Ramos (cell line): Measurements from ENCODE around the gene AMDHD2.
"Not testable (repeated sequence)": the region's sequence is repeated elsewhere in the genome, so short reads cannot be mapped to it uniquely, and the experiment has no call there.

Source experiments
- in situ Hi-C: fragments of 300-500 bp; cut with MboI; formaldehyde crosslinking; loops from one replicate; pipeline ENCODE4 v1.14.3; 2022; ENCODE audit warnings: low sequenced_read_pairs; ENCODE audit not compliant: unreplicated experiment

The AMDHD2 gene

DNA sequence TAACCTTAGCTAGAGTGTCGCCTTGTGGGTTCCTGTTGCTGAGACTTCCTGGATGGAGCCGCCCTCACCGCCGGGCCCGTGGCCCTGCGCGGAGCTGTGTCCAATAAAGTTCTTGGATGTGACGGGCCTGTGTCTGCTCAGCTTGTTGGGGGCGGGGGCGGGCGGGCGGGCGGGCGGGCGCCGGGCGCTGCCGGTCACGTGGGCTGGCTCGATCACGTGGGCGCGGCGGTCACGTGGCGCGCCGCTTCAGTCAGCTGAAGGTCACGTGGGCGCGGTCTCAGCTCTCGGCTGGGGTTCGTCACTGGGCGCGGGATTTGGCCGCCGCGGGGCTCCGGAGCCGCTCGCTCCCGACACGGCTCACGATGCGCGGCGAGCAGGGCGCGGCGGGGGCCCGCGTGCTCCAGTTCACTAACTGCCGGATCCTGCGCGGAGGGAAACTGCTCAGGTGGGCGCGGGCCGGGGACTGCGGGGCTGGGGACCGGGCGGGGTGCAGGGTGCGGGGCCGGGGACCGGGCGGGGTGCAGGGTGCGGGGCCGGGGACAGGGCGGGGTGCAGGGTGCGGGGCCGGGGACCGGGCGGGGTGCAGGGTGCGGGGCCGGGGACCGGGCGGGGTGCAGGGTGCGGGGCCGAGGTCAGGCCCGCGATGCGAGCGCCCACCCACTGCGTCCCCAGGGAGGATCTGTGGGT is at the start of gene AMDHD2:
Gene AMDHD2 (plus strand): TSS at position 275 of the 687 bp plus-strand sequence. CDS start 88 bp downstream, at position 363.
- in situ Hi-C loops = loop anchor here (25.0 kb wide), 1 partner anchor 508 kb away; the partner anchor contains the start of genes NPW and ZNF598

DNA sequence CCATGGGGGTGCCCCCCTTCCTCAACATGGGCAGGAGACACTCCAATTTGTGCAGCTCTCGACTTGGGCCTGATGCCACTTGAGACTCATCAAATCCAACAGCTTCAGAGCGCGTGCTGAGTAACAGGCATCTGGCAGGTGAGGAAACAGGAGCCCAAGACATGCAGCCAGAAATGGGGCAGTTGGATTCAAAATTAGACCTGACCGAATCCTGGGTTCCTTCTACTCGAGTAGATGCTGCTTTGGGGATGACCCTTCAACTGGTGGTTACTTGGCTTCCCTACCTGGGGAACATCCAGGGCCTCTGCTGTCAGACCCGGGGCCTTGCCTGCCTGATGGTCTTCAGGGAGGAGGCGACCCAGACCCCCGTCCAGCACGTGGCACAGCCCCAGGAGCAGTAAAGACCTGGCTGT is 49.6 kb upstream of the AMDHD2 start:
- in situ Hi-C loops = no loop called here

GRCh38 chr16:2471016-2471652 is 49.0 kb upstream of the AMDHD2 start, which contains the start of gene NTN3:
NTN3 (plus strand) TSS chr16:2471297; CDS start chr16:2471702, 405 bp downstream.
- in situ Hi-C loops = no loop called here

DNA sequence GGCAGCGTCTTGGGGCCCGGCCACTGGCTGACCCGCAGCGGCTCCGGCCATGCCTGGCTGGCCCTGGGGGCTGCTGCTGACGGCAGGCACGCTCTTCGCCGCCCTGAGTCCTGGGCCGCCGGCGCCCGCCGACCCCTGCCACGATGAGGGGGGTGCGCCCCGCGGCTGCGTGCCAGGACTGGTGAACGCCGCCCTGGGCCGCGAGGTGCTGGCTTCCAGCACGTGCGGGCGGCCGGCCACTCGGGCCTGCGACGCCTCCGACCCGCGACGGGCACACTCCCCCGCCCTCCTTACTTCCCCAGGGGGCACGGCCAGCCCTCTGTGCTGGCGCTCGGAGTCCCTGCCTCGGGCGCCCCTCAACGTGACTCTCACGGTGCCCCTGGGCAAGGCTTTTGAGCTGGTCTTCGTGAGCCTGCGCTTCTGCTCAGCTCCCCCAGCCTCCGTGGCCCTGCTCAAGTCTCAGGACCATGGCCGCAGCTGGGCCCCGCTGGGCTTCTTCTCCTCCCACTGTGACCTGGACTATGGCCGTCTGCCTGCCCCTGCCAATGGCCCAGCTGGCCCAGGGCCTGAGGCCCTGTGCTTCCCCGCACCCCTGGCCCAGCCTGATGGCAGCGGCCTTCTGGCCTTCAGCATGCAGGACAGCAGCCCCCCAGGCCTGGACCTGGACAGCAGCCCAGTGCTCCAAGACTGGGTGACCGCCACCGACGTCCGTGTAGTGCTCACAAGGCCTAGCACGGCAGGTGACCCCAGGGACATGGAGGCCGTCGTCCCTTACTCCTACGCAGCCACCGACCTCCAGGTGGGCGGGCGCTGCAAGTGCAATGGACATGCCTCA is 48.3 kb upstream of the AMDHD2 start:
- in situ Hi-C loops = no loop called here

- in situ Hi-C loops = no loop called here
These were observed 47.7 kb upstream of the AMDHD2 start for GRCh38 chr16:2472488-2472864.

DNA sequence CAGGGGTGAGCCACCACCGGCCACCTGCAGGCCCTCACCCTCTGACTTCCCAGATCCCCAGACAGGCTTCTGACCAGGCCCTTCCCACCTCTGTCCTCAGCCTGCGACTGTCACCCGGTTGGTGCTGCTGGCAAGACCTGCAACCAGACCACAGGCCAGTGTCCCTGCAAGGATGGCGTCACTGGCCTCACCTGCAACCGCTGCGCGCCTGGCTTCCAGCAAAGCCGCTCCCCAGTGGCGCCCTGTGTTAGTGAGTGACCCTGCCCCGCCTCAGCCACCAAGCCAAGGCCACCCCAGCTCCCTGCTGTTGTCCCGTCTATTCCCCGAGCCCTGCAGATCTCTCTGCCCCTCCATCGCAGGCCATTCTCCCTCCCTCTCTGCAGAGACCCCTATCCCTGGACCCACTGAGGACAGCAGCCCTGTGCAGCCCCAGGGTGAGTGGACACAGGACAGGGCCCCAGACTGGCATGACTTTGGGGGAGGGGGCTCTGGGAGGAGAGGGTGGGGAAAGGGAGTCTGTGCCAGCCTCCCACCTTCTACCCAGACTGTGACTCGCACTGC is 47.2 kb upstream of the AMDHD2 start:
- in situ Hi-C loops = no loop called here

DNA sequence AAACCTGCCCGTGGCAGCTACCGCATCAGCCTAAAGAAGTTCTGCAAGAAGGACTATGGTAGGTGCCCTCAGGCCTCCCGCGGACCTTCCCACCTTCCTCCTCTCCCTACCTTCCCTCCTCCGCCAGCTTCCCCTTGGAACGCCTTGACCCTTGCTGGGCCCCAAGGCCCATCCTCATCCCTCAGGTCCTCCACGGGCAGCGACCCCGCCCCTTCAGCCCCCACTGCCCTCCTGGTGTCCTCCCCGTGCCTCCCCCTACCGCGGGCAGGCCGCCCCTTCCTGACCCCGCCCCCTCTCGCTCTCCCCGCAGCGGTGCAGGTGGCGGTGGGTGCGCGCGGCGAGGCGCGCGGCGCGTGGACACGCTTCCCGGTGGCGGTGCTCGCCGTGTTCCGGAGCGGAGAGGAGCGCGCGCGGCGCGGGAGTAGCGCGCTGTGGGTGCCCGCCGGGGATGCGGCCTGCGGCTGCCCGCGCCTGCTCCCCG is 46.7 kb upstream of the AMDHD2 start:
- in situ Hi-C loops = no loop called here

DNA sequence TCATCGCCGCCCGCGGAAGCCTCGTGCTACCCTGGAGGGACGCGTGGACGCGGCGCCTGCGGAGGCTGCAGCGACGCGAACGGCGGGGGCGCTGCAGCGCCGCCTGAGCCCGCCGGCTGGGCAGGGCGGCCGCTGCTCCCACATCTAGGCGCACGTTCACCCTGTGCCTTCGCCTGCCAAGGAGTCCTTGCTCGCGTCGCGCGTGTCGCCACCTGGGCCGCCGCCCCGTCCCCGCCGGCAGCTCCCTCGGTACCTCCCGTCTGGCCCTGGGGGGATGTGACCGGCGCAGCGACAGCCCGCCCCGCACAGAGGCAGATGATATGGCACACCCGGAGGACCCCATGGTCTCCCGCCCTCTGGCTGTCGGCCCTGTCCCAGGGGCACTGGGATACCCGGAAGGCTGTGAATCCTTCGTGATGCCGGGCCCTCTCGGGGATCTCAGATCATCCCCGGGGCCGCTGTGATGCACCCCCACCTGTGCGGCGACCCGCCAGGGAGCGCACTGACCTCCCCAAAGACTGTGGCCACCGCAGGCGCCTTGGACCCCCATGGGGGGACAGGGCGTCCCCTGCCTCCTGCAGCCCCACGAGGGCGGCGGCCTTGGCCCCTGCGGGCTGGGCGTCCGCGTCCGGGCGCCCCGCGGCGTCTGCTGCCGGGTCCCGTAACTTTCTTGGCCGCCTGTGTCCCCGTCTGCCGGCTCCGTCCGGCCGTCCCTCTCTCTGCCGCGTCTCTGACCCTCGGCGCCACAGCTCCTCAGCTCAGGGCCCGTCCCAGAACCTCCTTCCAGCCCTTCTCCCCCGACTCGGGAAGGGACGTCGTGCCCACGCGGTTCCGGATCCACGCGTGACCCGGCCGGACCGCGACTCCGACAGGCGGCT is 45.9 kb upstream of the AMDHD2 start:
- in situ Hi-C loops = no loop called here

DNA sequence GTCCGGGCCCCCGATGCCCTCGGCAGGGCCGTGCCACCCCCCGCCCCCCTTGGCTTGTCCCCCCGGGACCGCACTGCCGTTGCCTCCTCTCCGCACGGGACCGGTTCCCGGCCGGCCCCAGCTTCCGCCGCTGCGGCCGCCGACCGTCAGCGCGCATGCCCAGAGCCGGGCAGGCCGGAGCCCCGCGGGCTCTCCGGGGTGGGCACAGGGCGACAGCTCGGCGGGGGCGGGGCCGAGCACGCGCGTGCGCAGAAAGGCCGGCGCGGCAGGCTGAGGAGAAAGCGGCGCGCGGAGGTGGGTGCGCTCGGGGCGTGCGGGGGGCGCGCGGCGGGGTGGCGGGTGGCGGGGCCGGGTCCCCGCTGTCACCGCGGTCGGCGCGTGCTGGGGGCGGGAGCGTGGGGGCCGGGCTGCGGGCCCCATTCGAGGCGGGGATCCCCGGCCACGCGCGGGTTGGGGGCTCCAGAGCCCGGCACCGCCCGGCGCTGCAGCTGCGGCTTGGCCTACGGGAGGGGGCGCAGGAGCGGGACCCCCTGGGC is 45.2 kb upstream of the AMDHD2 start, which contains the start of gene TBC1D24:
Gene TBC1D24 (plus strand): TSS at position 251 of the 536 bp plus-strand sequence. CDS start 21,022 bp downstream, outside the sequence.
- in situ Hi-C loops = no loop called here

DNA sequence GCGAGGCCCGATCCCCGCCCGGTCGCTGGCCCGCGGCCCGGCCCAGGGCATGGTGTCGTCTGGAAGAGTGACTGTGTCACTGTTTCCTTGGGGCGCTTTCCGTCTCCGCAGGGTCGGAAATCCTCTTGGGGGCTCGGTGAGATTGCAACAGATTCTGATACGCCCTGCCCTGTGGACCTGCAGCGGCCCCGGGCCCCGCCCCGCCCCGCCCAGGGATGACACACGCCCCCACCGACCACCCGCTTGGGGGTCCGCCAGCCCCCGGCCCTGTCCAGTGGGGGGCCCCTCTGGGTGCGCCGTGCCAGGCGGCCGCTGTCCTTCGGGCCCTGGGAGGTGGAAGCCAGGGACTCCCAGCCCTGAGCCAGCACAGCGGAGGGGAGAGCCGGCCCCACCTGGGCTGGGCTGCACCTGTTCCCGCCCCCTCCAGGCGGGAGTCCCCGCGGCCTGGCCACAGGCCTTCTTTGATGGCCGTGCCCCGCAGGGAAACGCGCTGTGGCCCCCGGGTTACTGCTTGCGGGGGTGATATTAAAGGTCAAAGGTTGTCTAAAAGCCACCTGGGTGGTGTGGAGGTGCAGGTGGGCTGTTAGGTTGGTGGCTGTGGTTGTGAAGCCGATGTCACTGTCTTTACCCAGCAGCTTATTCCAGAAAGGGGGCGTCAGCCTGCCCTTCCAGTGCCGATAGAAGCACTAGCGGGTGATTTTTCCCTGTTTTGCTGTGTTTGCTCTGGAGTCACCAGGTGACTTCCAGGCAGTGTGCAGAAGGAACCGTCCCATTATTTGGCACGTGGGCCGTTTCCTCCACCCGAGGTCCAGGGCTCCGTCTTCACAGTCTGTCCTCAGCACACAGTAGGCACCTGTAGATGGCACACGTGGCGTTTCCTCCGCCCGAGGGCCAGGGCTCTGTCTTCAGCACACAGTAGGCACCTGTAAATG is 44.5 kb upstream of the AMDHD2 start:
- in situ Hi-C loops = no loop called here

- in situ Hi-C loops = no loop called here
These were observed 43.8 kb upstream of the AMDHD2 start for GRCh38 chr16:2476345-2476720.

GRCh38 chr16:2476741-2477140 is 43.4 kb upstream of the AMDHD2 start:
- in situ Hi-C loops = no loop called here

GRCh38 chr16:2477327-2477726 is 42.8 kb upstream of the AMDHD2 start:
- in situ Hi-C loops = no loop called here

DNA sequence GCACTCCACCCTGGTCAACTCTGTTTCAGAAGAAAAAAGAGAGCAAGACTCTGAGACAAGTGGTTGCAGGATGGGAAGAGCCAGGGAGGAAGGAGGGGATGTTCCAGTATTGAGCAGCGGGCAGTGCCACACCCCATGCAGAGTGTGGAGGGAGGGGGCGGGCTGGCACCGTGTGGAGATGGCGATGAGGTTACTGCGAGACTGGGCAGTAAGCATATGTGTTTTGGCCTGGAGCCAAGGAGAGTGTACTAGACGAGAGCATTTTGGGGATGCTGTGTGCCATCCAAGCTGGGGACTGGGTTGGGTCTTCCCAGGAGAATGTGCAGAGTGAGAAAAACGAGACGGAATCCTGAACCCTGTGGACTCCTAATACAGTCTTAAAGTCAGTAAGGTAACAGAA is 41.9 kb upstream of the AMDHD2 start:
- in situ Hi-C loops = no loop called here

- in situ Hi-C loops = not testable (repeated sequence)
These were observed 40.2 kb upstream of the AMDHD2 start for GRCh38 chr16:2479996-2480395.

DNA sequence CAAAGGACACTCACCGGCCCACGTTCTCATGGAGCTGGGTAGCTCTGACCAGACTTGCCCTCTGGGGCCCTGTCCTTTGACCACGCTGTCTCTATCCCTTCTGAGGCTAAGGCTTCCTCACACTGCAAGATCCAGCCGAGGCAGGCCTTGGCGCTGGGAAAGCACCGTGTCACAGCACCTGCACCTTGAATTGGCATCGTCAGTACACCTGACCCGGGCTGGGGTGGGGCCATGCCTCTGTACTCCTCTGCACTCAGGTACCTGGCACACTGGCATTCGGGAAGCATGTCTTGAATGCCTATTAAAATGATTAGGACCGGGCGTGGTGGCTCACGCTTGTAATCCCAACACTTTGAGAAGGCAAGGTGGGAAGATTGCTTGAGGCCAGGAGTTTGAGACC is 39.2 kb upstream of the AMDHD2 start:
- in situ Hi-C loops = no loop called here

GRCh38 chr16:2481676-2482075 is 38.5 kb upstream of the AMDHD2 start:
- in situ Hi-C loops = no loop called here

DNA sequence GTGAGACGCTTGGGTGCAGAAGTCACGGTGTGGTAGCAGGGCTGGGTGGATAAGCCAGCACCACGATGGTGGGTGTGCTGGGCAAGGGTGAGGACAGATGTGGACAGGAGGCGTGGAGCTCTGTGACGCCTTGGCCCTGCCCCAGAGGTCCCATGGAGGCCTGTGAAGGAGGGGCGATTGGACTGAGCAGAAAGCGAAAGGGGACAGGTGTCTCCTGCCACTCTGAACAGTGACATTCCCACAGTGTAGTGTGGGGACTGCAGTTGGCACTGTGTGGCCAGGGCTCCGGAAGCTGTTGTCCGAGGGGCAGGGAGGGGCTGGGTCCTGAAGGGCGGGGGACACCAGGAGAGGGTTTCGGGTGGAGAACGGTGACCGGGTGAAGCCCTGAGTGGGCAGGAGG is 37.9 kb upstream of the AMDHD2 start:
- in situ Hi-C loops = no loop called here
